GM18858 (cell line): ENCODE data around the gene A2M.
"Not testable (repeated sequence)": the region's sequence is repeated elsewhere in the genome, so short reads cannot be mapped to it uniquely, and the experiment has no call there.

Experiments used
- ATAC-seq: cut with Tn5 transposase; IDR thresholded peaks from one replicate; pipeline ENCODE4 v1.9.1; 2021; ENCODE audit not compliant: unreplicated experiment

A2M gene

DNA sequence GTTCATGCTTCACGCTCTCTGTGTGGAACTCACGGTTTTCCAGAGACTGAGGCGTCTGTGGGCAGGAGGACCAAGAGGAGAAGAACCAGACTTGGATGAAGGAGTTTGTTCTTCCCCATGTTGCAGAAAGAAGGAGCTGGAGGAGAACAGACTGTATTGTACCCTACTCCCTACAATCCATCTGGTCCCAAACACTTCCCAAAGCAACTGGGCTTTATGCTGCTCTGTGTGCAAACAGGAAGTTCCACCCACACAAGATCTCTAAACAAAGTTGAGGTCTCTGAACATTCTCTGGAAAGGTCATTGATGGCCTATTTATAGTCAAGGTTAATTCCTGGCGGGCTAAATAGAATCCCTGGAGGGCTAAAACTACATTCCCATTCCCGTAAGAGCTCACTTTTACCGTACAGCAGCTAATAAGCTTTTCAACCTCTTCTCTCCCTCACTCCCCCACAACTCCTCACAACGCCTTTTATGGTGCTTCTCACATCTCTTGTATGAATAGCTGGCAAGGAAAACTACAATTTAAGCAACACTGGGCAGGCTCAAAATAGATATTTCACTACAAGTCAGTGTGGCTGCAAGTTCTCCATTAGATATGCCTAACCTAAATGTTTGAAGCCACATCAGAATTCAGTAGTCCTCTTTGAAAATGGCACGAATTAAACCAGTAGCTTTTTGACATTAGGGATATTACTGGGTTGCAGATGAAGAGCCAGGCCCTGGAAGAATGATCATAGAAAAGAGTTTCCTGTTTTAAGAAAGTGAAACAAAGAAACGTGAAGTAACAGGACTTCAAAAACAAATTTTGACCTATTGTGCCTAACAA, at the start of gene A2M:
TSS of gene A2M (minus strand) at position 189 of the 829 bp plus-strand sequence. CDS start at position 119, 70 bp downstream.
- ATAC-seq = no peak

DNA sequence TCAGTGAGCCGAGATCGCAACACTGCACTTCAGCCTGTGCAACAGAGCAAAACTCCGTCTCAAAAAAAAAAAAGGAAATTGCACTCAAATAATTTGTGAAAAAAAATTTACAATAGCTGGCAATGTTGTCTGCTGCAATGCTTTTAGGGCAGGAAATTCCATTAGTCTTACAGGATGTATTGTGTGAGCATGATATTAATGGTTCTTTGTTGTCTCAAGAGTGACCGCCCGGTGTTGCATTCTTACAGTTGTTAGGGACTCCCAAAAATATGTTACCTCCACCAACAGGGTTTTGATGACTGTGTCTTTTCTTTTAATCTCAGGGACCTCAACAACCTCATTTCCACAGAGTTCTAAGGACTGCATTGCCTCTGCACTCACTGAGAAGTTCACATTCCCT, 47.7 kb upstream of the A2M start:
- no peak for ATAC-seq

DNA sequence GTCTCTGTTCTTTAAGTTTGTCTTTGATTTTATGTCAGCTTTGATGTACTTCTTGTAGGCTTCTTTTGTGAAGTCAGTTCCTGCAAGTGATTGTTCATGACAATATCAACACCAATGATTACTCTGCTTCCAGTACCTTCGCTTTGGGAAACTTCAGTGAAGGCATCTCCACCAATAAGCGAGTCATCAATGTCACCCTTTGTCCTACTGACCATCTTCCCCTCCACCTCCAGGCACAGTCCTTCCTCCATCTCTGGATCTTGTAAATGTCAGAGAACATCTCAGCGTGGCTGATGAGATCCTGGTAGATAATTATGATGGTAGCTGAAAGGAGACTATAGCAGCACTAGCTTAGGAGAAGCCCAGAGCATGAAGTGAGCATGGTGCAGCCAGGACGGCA, 40.4 kb upstream of the A2M start:
- ATAC-seq = no peak

DNA sequence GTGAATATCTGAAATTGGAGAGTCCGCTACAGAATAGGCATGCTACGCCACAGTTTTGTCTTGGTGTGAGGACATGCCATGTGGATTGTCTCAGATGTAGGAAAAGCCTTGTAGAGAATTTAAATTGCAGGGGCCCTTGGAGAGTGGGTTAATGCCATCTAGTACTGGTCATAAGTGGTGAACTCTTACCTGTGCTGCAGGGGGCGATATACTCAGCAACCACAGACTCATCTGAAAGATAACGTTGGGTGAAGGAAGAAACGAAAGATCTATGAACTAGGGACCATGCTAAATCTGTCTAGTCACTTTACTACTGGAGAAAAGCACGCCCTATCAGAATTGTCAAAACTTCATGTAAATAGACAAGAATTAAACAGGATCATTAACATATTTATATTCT, 33.7 kb upstream of the A2M start:
- no peak for ATAC-seq

DNA sequence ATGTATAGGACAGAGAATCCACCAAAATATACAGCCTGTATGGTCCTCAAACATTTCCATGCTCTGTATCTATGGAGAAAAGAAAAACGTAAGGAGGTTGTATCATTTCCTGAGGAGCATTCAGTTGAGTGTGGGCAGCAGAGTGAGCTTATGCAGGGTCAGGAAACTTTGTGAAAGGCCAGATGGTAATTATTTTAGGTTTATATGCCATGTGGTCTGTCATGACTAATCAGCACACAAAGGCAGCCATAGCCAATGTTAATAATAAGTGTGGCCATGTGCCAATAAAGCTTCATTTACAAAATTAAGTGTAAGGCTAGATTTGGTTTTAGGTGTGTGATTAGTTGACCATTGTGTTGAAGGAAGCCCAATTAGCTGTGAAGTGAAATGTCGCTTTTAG, 33.2 kb upstream of the A2M start:
- ATAC-seq = no peak

DNA sequence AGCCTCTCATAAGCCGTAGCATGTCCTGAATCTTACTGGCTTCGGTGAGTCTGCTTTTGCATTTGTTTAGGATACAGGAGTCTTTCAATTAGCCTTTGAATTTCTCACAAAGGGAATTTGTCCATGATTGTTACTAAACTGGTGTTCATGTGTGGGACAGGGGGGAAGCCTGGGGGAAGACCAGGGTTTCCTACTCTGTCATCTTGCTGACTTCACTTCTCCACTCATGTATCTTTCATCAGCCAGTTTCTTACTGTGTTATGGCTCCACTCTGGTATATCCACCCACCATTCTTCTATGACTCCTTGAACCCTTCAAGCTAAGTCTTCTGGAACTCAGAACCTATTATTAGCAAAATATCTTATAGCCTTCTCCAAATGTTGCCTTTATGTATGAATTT, 31.7 kb upstream of the A2M start:
- no peak for ATAC-seq

DNA sequence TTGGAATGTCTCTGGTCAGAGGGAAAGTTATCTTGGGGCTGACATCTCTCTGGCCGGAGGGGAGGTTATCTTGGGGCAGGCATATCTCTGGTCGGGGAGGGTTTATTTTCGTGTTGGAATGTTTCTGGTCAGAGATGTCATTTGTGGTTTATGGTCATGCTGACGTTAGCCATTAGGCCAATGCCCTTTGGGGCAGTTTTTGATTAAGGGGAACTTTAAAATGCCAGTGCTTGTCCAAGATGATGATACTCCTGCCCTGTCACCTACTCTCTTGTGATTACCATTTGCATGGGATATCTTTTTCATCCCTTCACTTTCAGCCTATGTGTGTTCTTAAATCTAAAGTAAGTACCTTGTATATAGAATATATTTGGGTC, 29.0 kb upstream of the A2M start:
- no peak for ATAC-seq

DNA sequence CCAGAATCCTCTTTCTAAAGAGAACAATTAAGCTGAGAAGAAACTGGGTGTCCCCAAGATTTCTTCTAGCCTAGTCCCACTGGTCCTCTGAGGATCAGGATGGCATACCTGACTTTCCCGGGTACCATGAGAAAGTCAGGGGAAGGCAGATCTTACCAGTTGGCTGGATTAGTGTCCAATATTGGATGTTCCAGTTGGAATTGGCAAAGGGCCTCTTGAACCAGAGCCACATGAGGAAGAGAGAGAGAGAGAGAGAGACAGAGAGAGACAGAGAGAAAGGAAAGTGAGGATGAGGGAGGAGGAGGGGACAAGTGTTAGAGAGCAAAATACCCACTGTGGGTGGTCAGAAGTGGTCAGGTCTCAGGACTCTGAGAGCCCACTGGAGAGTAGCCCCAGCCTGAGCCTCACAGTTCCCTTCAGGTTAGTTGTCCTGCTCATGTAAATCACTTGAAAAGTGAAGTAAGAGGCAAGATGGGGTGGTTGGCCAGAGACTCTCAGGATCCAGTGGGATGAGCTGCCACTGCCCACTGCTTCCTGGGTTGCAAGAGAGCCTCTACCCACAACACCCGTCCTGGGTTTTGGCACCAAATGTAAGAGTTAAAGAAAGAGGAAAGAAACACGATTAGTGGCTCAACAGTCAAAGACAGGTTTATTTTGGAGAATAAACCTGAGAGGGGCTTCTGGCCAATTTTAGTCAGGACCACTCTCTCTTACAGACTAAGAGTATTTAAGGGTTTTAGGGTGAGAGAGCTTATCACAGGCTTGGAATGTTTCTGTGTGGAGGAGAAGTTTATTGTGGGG, 28.4 kb upstream of the A2M start:
- no peak for ATAC-seq

DNA sequence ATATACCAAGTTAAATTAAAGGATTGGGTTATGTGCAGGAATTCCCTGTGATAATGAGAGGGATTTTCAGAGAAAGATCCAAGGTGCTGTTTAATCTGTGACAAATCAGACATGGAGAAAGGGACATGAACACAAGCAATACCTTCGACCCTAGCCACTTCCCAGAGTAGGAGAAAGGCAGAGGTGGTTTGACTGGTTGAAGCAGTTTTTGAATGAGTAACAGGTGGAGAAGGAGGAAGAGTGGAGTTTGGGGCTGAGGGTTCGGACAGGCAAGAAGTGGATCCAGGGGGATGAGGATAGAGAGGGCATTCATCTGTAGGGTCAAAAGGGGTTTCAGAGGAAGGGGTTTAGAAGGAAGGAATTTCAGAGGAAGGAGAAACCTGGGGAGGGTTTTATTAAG, 27.4 kb upstream of the A2M start:
- no peak for ATAC-seq

DNA sequence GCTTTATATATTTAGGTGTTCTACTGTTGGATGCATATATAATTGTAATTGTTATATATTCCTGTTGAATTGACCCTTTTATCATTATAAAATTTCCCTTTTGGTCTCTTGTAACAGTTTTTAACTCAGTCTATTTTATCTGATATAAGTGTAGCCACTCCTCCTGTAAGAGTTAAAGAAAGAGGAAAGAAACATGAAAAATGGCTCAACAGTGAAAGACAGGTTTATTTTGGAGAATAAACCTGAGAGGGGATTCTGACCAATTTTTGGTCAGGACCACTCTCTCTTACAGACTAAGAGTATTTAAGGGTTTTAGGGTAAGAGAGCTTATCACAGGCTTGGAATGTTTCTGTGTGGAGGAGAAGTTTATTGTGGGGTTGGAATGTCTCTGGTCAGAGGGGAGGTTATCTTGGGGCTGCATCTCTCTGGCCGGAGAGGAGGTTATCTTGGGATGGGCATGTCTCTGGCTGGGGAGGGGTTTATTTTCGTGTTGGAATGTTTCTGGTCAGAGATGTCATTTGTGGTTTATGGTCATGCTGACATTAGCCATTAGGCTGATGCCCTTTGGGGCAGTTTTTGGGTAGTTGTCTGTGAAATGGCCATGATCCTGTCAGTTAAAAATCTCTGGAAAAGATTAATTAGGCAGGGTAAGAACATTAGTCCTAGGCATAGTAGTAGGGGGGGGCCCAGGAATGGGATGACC, 24.0 kb upstream of the A2M start:
- ATAC-seq = not testable (repeated sequence)

DNA sequence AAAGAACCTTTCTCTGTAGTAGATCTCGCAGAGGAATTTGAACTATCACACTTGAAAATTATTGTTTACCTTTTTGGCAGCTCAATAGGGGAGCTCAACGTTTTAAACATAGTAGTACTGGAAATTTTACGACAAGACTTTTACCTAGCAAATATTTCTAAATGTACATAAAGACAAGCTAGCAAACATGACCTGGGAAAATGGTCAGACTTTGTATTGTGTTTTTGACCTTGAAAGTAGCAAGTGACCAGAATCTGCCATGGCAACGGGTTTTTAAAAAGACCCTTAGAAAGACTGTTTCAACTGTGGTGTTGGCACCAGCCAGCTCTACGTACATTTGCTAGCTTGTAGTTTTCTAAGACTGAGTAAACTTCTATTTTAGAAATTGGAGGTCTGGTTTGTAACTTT, 20.2 kb upstream of the A2M start:
- no peak for ATAC-seq

DNA sequence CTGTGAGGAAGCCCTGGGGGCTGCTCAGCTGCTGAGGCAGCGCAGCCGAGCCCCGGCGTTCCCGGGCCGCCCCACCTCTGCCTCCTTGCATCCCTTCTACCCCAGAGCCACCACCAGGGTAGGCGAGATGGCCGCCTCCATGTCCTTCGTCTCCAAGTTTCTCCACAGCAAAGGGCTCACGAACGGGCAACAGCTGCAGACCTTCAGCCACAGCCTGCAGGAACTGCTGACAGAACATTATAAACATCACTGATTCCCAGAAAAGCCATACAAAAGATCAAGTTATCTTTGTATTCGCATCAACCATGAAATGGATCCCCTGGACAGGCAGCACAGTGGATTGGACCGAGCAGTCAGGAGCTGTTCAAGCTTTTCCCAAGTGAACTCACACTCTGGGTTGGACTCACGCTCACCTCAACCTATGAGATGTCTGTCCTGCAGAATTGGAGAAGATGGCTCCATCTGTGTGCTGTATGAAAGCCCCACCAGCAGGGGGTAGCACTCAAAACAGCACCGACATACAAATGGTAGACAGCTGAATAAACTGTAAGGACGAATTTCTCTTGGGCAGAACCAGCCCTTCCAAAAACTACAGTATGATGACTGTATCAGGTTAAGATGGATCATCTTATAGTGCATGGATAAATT, 19.4 kb upstream of the A2M start:
- ATAC-seq = no peak

DNA sequence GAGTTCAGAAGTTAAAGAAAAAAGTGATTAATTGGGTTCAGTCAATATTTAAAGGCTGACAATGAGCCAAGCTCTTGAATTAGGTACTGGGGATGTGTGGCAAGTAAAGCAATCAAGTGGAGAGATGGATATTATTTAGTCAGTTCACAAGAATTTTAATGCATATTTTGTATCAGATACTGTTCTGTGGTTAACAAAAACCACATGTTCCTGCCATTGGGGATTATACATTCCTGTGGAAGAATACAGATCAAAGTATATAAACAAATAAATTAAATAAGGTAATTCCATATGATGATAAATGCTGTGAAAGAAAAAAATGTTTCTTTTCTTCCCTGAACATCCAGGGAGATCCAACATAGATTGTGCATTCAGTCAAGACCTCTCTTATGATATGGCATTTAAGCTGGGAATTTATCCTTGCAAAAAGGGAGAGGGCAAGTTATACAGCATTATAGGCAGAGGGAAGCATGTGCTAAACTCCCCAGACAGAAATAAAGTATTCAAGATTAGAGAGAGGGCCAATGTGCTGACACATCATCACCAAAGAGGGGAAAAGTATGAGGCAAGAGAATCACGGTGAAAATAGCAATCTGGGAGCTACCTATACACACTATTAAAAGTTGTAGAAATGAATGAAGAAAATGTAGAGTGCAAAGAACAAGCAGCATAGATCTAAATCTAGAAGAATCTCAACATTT, 17.6 kb upstream of the A2M start:
- no peak for ATAC-seq

DNA sequence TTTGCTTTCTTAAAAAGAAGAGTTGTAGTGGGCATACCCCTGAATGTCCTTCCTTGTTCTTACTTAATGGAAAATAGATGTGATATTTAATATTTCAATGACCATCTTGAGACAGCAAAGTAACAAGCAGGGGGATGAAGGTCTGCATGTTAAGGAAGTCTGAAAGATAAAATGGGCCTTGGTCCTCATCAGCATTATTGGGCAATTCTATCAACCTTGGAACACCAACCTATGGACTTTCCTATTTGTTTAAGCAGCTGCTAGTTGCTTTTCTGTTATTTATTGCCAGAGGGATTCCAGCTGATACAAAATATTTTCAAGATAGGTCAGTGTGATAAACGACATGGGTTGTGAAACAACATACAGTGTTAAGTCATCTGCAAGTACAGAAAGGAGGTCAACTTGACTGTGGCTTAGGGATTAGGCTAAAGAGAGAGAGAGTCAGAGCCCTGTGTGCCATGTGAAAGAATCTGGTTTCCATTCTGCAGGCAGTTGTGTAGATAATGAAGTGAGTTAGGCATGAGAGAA, 16.4 kb upstream of the A2M start:
- no peak for ATAC-seq

DNA sequence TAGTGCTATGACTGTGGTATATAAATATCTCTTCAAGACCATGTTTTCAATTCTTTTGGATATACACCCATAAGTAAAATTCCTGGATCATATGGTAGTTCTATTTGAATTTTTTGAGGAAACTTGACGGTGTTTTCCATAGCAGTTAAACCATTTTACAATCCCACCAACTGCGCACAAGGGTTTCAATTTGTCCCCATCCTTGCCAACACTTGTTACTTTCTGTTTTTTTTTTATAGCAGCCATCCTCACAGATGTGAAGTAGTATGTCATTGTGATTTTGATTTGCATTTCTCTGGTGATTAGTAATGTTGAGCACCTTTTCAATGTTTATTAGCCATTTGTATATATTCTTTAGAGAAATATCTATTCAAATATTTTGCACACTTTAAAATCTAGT, 14.5 kb upstream of the A2M start:
- no peak for ATAC-seq

DNA sequence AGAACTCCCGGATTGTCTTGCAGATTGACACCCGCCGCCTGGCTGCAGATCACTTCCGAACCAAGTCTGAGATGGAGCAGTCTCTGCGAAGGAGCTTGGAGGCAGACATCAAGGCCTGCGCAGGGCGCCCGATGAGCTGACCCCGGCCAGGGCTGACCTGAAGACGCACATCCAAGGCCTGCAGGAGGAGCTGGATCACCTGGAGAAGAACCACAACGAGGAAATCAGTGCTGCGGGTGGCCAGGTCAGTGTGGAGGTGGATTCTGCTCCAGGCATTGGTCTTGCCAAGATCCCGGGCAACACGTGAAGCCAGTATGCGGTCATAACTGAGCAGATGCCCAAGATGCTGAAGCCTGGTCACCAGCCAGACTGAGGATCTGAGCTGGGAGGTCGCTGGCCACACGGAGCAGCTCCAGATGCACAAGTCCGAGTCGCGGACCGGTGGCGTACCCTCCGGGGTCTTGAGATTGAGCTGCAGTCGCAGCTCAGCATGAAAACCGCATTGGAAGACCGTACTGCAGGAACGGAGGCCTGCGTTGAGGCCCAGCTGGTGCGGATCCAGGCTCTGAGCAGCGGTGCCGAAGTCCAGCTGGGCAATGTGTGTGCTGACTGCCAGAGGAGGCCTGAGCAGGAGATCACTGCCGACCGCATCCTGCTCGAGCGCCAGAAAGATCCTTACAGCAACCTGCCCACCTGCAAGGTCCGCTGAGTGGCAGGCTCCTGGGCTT, 12.4 kb upstream of the A2M start:
- ATAC-seq = no peak

DNA sequence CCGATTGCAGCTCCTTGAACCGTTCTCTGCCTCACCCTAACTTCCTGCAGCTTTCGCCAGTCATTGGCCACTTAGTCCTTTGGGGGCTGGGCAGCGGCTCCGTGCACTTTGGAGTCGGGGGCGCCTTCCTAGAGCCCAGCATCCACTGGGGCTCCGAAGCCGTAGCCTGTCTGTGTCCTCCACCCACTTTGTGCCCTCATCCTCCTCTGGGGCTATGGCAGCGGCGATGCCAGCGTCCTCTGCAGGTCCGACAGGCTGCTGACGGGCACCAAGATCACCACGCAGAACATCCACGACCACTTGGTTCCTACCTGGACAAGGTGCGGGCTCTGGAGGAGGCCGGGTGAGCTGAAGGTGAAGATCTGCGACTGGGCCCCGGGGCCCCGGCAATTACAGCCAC, 11.8 kb upstream of the A2M start:
- no peak for ATAC-seq

DNA sequence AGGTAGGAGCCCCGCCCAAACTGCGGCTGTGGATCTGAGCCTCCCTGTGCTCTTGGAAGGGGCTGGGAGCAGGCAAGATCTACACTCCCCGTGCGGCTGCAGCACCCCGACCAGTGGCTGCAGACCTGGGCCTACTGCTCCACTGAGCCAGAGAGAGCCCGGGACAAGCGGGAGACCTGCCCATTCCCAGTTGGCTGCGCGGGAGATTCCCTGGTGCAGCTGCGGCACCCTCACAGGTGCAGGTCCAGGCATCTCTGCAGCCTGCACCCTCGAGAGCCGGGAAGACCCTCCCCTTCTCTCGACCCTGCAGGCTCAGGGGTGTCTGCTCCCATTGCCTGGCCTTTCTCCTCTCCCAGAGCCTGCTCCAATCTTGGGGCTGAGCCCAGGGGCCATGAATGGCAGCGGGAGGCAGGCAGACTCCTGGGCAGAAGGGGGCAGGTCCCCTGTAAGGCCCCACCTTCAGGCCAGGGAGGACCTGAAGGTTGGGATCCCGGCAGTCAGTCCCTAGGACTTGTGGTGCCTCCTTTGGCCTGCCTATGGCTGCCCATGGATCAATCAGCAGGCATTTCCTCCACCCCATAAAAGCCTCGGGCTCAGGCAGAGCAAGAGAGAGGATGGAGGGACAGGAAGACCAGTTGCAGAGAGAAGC, 8.8 kb upstream of the A2M start:
- no peak for ATAC-seq

DNA sequence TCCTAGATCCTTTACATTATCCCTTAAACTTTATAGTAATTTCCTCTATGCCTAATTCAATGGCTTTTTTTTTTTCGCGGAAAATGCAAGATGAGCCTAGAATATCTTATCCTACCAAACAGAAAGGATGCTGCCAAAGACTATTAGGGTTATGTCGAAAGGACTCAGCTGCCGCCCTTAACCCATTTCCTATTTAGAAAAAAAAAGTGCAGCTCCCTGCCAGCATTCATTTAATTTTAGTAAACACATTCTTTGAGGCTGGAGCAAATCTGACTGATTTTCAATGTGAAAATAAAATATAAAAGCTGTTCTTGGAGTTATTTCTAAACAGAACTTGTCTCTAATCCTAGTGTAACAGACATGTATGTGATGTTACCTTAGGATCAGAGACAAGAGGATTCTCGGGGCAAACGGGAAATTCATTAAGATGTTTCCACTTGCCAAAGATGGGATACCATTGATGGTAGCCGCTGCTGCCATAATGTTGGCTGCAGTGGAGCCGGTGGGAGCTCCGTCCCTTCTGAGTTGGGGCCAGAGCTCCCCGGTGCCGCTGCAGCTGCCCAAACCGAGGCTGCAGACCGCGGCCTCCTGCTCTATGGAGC, 8.2 kb upstream of the A2M start:
- ATAC-seq = no peak
